HepG2 (cell line): ENCODE measurements around the gene PCNT. TPM values are rescaled to one million over a fixed set of nuclear protein-coding genes. Genes with fewer than 3 reads are reported as not detected.

Experiments used
- ATAC-seq: fragments of 200-7000 bp; cut with Tn5 transposase; 3 replicates; pipeline ENCODE4 v1.9.1; 2020; ENCODE audit warnings: mild to moderate bottlenecking, moderate library complexity
- BruUV-seq: library from RNA; stranded (reverse); fragments of 400-500 nt; replicated peaks from 2 replicates; lab custom pipeline; 2021; lab: Mats Ljungman, UMichigan
- CTCF ChIA-PET: fragments of 300-600 bp; formaldehyde crosslinking; extraction: SDS; loops from one replicate; lab custom pipeline; 2021; ENCODE audit warnings: low total read pairs, inconsistent platforms, low intra/inter-chr PET ratio; lab: Yijun Ruan, JAX
- POLR2A ChIA-PET: fragments of 350-600 bp; sonication (Branson Sonifier 250); formaldehyde crosslinking; loops from one replicate; lab custom pipeline; 2020; ENCODE audit warnings: antibody characterized with exemption, inconsistent platforms; lab: Yijun Ruan, JAX
- DNase-seq: peaks from one replicate; pipeline ENCODE4 v3.0.0-alpha.2; 2015; ENCODE audit warnings: low spot score
- FAIRE-seq: peaks from 3 replicates; lab custom pipeline; 2011; peaks lifted over from hg19 to GRCh38; lab: Jason Lieb, UNC
- H2AFZ ChIP-seq: one replicate; pipeline ENCODE4 v1.6.1; 2011; ENCODE audit warnings: low read length, inconsistent platforms
- H3K27ac ChIP-seq: fragments of 300-600 bp; 3 replicates; pipeline ENCODE4 v1.8.0; 2011; ENCODE audit warnings: mixed run types, mild to moderate bottlenecking, mixed read lengths, low read length, inconsistent platforms; ENCODE audit not compliant: insufficient read depth; ENCODE audit errors: extremely low read length
- H3K27me3 ChIP-seq, 2 experiments: fragments of 200-600 bp in 1 of 2; 2 replicates in 1 of 2; 3 replicates in 1 of 2; pipeline versions ENCODE4 v1.6.0 to v1.8.0; 2011; ENCODE audit warnings: low read length in 2 of 2, mild to moderate bottlenecking in 2 of 2, moderate library complexity in 2 of 2, inconsistent platforms in 1 of 2; ENCODE audit not compliant: insufficient read depth in 2 of 2, control insufficient read depth in 1 of 2
- H3K36me3 ChIP-seq, 2 experiments: fragments of 200-600 bp in 1 of 2; replicated peaks in 1 of 2; 2 replicates in 1 of 2; 3 replicates in 1 of 2; pipeline versions ENCODE4 v1.5.1 to v1.8.0; 2011; ENCODE audit warnings: low read length in 2 of 2, inconsistent platforms in 1 of 2; ENCODE audit not compliant: insufficient read depth in 2 of 2, control insufficient read depth in 1 of 2
- H3K4me1 ChIP-seq: 2 replicates; pipeline ENCODE4 v1.5.1; 2012; ENCODE audit warnings: low read length, inconsistent platforms; ENCODE audit not compliant: insufficient read depth
- H3K4me2 ChIP-seq: 2 replicates; pipeline ENCODE4 v1.6.0; 2011; ENCODE audit warnings: low read depth, low read length, inconsistent platforms
- H3K4me3 ChIP-seq, 3 experiments: fragments of 200-600 bp in 1 of 3; sonication (generic), shearing (Covaris generic) in 1 of 3; replicated peaks in 1 of 3; 2 replicates each; pipeline ENCODE4 v1.5.1; 2011 to 2016; ENCODE audit warnings: low read length in 3 of 3, inconsistent platforms in 2 of 3, low read depth in 2 of 3, mild to moderate bottlenecking in 2 of 3, control low read depth in 1 of 3, mixed read lengths in 1 of 3; ENCODE audit not compliant: insufficient read depth in 1 of 3
- H3K79me2 ChIP-seq: one replicate; pipeline ENCODE4 v1.6.1; 2011; ENCODE audit warnings: low read length, inconsistent platforms; ENCODE audit not compliant: insufficient read depth
- H3K9ac ChIP-seq: 2 replicates; pipeline ENCODE4 v1.6.0; 2011; ENCODE audit warnings: mild to moderate bottlenecking, low read depth, low read length, inconsistent platforms; ENCODE audit not compliant: insufficient read depth
- H3K9me3 ChIP-seq: 2 replicates; pipeline ENCODE4 v1.5.1; 2012; ENCODE audit warnings: mild to moderate bottlenecking, low read length
- H4K20me1 ChIP-seq: 2 replicates; pipeline ENCODE4 v1.6.0; 2011; ENCODE audit warnings: inconsistent platforms, mild to moderate bottlenecking, low read length, moderate library complexity; ENCODE audit not compliant: insufficient read depth
- HIVEP1 ChIP-seq: sonication (generic); formaldehyde crosslinking; IDR thresholded peaks from 2 replicates; pipeline ENCODE4 v1.4.0; 2020; ENCODE audit warnings: mild to moderate bottlenecking, missing genetic modification reagents
- KLF13 ChIP-seq: sonication (generic); formaldehyde crosslinking; IDR thresholded peaks from 2 replicates; pipeline ENCODE4 v1.4.0; 2020; ENCODE audit warnings: mild to moderate bottlenecking, missing genetic modification reagents
- MTF2 ChIP-seq: sonication (generic); formaldehyde crosslinking; IDR thresholded peaks from 2 replicates; pipeline ENCODE4 v1.5.0; 2020; ENCODE audit warnings: missing genetic modification reagents, borderline replicate concordance
- MYNN ChIP-seq: sonication (generic); formaldehyde crosslinking; IDR thresholded peaks from 2 replicates; pipeline ENCODE4 v1.4.0; 2020; ENCODE audit warnings: mild to moderate bottlenecking, low read depth, missing genetic modification reagents
- RELA ChIP-seq: sonication (generic); formaldehyde crosslinking; IDR thresholded peaks from 2 replicates; pipeline ENCODE4 v1.4.0; 2020; ENCODE audit warnings: missing genetic modification reagents
- TAF15 ChIP-seq: fragments of 200-400 bp; formaldehyde crosslinking; IDR thresholded peaks from one replicate; pipeline ENCODE4 v1.6.1; 2018; ENCODE audit warnings: mild to moderate bottlenecking, low read depth, low read length; ENCODE audit not compliant: poor library complexity, severe bottlenecking
- ZNF660 ChIP-seq: sonication (generic); formaldehyde crosslinking; IDR thresholded peaks from 2 replicates; pipeline ENCODE4 v1.5.1; 2020; ENCODE audit warnings: mild to moderate bottlenecking, low read depth, missing genetic modification reagents, borderline replicate concordance
- WGBS: methylation state at CpG from one replicate; pipeline ENCODE4 v1.1.6; 2017; ENCODE audit warnings: low lambda C conversion rate; 5-methylcytosine and 5-hydroxymethylcytosine counted together
- in situ Hi-C: cut with HindIII; loops from 2 replicates; pipeline ENCODE4 v1.10.0; 2017; ENCODE audit warnings: low pct_unique_long_range_greater_than_20kb; ENCODE audit not compliant: extremely low pct_ligation_motif_present
- intact Hi-C: fragments of 100-400 bp; cut with micrococcal nuclease; formaldehyde crosslinking; loops from one replicate; pipeline ENCODE4 v1.10.0; 2022; ENCODE audit not compliant: unreplicated experiment
- polyA plus RNA-seq, 8 experiments: library from polyadenylated mRNA; depleted of rRNA in 3 of 8; stranded (reverse) in 7 of 8; unstranded in 1 of 8; fragments of >200 nt; fragmentation: Illumina TruSeq in 4 of 8; extraction: Trizol in 4 of 8; gene quantifications; 2 replicates each; pipeline versions ENCODE4 v1.2.1 to v1.2.3, GENCODE V29; 2011 to 2016; ENCODE audit warnings: low read depth in 4 of 8, missing spikeins in 1 of 8, mixed read lengths in 1 of 8; ENCODE audit not compliant: insufficient read depth in 1 of 8
- total RNA-seq, 5 experiments: library from RNA; depleted of rRNA; stranded (reverse); fragments of >200 nt; fragmentation: Illumina TruSeq; extraction: Trizol; gene quantifications; 2 replicates each; pipeline ENCODE4 v1.2.3, GENCODE V29; 2016; ENCODE audit warnings: low read depth in 1 of 5
- TF ChIP-seq, protein P1 (sequence below): sonication (generic); formaldehyde crosslinking; IDR thresholded peaks from 2 replicates; pipeline ENCODE4 v1.5.0; 2020; ENCODE audit warnings: missing genetic modification reagents
- TF ChIP-seq, protein P2 (sequence below): sonication (generic); formaldehyde crosslinking; IDR thresholded peaks from 2 replicates; pipeline ENCODE4 v1.4.0; 2020; ENCODE audit warnings: missing genetic modification reagents, mild to moderate bottlenecking, borderline replicate concordance
- TF ChIP-seq, protein P3 (sequence below): sonication (generic); formaldehyde crosslinking; IDR thresholded peaks from 2 replicates; pipeline ENCODE4 v1.9.0; 2021; ENCODE audit warnings: mild to moderate bottlenecking, missing genetic modification reagents
- TF ChIP-seq, protein P4 (sequence below): sonication (generic); formaldehyde crosslinking; IDR thresholded peaks from 2 replicates; pipeline ENCODE4 v1.5.0; 2020; ENCODE audit warnings: mild to moderate bottlenecking, missing genetic modification reagents

The PCNT gene
- total and polyA plus RNA-seq, 2 of the 13 experiments (the other 11 are each of a cell fraction or from before 2014, with no cell fraction given), result 5.6 to 12.4 TPM

DNA sequence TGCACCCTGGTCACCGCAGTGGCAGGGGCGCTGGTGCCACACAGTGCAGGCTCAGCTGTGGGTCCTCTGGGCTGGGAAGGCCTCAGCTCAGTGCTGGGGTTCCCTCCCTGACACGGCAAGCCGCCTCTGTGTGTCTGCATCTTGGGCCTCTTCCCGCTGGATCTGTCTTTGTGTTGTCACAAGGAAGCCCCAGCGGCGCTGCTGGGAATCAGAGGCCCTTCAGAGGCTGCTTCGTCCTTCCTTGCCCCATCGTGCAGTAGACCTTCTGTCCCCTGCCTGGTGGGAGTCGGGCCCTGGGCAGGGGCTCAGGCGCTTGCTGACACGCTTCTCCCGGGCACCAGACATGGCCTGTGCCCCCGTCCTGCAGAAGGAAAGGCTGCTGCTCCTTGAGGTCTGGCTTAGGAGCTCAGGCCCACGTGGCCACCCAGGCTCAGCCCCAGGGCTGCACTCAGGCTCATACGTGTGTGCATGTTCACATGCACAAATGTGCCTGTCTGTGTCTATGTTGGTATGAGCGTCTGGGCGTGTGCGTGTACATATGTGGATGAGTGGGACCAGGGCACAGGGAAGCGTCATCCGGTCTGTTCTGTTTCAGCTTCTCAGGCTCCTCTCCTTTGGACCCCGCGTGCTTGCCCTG lies 110.5 kb downstream of the PCNT start:
- CTCF ChIA-PET, result no interaction called here
- FAIRE-seq (no peak), ATAC-seq (no peak), DNase-seq (no peak)
- Histone ChIP-seq H3K79me2 (no peaks in the 10 kb centered on the region), H3K4me1 (no peaks in the 10 kb centered on the region), H3K9ac (no peak overlapping the region), H3K9me3 (no peaks in the 10 kb centered on the region), H3K4me3 (no peak overlapping the region), H3K27ac (no peak overlapping the region), H3K4me2 (no peak overlapping the region), H2AFZ (no peak overlapping the region), H4K20me1 (no peaks in the 10 kb centered on the region), H3K36me3 (peaks cover 24 to 71% of the 10 kb centered on the region in 2 experiments; a peak in 4 of 5 replicates), H3K27me3 (no peaks in the 10 kb centered on the region)
- BruUV-seq, result no TSS peak
- POLR2A ChIA-PET, result no interaction called here
- in situ Hi-C loops, result no loop called here
- WGBS, result 98% methylated on average over 13 of the region's 23 CpGs
- TF ChIP-seq, protein P1, sequence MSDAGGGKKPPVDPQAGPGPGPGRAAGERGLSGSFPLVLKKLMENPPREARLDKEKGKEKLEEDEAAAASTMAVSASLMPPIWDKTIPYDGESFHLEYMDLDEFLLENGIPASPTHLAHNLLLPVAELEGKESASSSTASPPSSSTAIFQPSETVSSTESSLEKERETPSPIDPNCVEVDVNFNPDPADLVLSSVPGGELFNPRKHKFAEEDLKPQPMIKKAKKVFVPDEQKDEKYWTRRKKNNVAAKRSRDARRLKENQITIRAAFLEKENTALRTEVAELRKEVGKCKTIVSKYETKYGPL (CRISPR knock-in tag), result no peak
- TF ChIP-seq HIVEP1 (CRISPR knock-in tag) (no peak), TAF15 (no peak), MYNN (no peak), MTF2 (CRISPR knock-in tag) (no peak), RELA (CRISPR knock-in tag) (no peak), ZNF660 (CRISPR knock-in tag) (no peak), KLF13 (CRISPR knock-in tag) (no peak)
- TF ChIP-seq, protein P2, sequence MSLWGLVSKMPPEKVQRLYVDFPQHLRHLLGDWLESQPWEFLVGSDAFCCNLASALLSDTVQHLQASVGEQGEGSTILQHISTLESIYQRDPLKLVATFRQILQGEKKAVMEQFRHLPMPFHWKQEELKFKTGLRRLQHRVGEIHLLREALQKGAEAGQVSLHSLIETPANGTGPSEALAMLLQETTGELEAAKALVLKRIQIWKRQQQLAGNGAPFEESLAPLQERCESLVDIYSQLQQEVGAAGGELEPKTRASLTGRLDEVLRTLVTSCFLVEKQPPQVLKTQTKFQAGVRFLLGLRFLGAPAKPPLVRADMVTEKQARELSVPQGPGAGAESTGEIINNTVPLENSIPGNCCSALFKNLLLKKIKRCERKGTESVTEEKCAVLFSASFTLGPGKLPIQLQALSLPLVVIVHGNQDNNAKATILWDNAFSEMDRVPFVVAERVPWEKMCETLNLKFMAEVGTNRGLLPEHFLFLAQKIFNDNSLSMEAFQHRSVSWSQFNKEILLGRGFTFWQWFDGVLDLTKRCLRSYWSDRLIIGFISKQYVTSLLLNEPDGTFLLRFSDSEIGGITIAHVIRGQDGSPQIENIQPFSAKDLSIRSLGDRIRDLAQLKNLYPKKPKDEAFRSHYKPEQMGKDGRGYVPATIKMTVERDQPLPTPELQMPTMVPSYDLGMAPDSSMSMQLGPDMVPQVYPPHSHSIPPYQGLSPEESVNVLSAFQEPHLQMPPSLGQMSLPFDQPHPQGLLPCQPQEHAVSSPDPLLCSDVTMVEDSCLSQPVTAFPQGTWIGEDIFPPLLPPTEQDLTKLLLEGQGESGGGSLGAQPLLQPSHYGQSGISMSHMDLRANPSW (CRISPR knock-in tag), result no peak
- TF ChIP-seq, protein P3, sequence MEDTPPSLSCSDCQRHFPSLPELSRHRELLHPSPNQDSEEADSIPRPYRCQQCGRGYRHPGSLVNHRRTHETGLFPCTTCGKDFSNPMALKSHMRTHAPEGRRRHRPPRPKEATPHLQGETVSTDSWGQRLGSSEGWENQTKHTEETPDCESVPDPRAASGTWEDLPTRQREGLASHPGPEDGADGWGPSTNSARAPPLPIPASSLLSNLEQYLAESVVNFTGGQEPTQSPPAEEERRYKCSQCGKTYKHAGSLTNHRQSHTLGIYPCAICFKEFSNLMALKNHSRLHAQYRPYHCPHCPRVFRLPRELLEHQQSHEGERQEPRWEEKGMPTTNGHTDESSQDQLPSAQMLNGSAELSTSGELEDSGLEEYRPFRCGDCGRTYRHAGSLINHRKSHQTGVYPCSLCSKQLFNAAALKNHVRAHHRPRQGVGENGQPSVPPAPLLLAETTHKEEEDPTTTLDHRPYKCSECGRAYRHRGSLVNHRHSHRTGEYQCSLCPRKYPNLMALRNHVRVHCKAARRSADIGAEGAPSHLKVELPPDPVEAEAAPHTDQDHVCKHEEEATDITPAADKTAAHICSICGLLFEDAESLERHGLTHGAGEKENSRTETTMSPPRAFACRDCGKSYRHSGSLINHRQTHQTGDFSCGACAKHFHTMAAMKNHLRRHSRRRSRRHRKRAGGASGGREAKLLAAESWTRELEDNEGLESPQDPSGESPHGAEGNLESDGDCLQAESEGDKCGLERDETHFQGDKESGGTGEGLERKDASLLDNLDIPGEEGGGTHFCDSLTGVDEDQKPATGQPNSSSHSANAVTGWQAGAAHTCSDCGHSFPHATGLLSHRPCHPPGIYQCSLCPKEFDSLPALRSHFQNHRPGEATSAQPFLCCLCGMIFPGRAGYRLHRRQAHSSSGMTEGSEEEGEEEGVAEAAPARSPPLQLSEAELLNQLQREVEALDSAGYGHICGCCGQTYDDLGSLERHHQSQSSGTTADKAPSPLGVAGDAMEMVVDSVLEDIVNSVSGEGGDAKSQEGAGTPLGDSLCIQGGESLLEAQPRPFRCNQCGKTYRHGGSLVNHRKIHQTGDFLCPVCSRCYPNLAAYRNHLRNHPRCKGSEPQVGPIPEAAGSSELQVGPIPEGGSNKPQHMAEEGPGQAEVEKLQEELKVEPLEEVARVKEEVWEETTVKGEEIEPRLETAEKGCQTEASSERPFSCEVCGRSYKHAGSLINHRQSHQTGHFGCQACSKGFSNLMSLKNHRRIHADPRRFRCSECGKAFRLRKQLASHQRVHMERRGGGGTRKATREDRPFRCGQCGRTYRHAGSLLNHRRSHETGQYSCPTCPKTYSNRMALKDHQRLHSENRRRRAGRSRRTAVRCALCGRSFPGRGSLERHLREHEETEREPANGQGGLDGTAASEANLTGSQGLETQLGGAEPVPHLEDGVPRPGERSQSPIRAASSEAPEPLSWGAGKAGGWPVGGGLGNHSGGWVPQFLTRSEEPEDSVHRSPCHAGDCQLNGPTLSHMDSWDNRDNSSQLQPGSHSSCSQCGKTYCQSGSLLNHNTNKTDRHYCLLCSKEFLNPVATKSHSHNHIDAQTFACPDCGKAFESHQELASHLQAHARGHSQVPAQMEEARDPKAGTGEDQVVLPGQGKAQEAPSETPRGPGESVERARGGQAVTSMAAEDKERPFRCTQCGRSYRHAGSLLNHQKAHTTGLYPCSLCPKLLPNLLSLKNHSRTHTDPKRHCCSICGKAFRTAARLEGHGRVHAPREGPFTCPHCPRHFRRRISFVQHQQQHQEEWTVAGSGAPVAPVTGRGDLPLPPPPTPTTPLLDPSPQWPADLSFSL (CRISPR knock-in tag), result no peak
- TF ChIP-seq, protein P4, sequence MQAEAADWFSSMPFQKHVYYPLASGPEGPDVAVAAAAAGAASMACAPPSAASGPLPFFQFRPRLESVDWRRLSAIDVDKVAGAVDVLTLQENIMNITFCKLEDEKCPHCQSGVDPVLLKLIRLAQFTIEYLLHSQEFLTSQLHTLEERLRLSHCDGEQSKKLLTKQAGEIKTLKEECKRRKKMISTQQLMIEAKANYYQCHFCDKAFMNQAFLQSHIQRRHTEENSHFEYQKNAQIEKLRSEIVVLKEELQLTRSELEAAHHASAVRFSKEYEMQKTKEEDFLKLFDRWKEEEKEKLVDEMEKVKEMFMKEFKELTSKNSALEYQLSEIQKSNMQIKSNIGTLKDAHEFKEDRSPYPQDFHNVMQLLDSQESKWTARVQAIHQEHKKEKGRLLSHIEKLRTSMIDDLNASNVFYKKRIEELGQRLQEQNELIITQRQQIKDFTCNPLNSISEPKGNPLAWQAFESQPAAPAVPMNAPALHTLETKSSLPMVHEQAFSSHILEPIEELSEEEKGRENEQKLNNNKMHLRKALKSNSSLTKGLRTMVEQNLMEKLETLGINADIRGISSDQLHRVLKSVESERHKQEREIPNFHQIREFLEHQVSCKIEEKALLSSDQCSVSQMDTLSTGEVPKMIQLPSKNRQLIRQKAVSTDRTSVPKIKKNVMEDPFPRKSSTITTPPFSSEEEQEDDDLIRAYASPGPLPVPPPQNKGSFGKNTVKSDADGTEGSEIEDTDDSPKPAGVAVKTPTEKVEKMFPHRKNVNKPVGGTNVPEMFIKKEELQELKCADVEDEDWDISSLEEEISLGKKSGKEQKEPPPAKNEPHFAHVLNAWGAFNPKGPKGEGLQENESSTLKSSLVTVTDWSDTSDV (CRISPR knock-in tag), result no peak
- intact Hi-C loops, result no loop called here
